SU-DHL-6 (cell line): ENCODE results near the gene OR5B3.

Experiments
- H2AFZ ChIP-seq: fragments of 200-600 bp; sonication (generic); 2 replicates; pipeline ENCODE4 v1.6.1; 2014; ENCODE audit warnings: low read depth, mild to moderate bottlenecking, moderate library complexity, mixed read lengths, antibody characterized with exemption, low read length; ENCODE audit not compliant: severe bottlenecking
- H3F3A ChIP-seq: fragments of 200-600 bp; shearing (Covaris generic); 2 replicates; pipeline ENCODE4 v1.6.0; 2016; ENCODE audit warnings: antibody characterized with exemption, mild to moderate bottlenecking; ENCODE audit not compliant: insufficient read depth
- H3K27ac ChIP-seq: fragments of 200-600 bp; sonication (generic); 2 replicates; pipeline ENCODE4 v1.5.1; 2016; ENCODE audit warnings: low read depth, mild to moderate bottlenecking, low read length, moderate library complexity, mixed read lengths
- H3K27me3 ChIP-seq: fragments of 200-600 bp; sonication (generic), shearing (Covaris generic); 2 replicates; pipeline ENCODE4 v1.6.0; 2014; ENCODE audit warnings: mild to moderate bottlenecking, low read length
- H3K36me3 ChIP-seq: fragments of 200-600 bp; sonication (generic); 2 replicates; pipeline ENCODE4 v1.6.1; 2014; ENCODE audit warnings: mild to moderate bottlenecking, low read length, mixed read lengths
- H3K4me2 ChIP-seq: fragments of 300-600, 200-600 bp; shearing (Covaris generic), sonication (generic); 2 replicates; pipeline ENCODE4 v1.6.0; 2014; ENCODE audit warnings: low read length, low read depth, mild to moderate bottlenecking; ENCODE audit not compliant: poor library complexity, severe bottlenecking
- H3K4me3 ChIP-seq: fragments of 200-600 bp; sonication (generic); 2 replicates; pipeline ENCODE4 v1.5.1; 2014; ENCODE audit warnings: antibody characterized with exemption, low read length, mild to moderate bottlenecking, mixed read lengths; ENCODE audit not compliant: insufficient read depth, poor library complexity, severe bottlenecking
- H3K79me2 ChIP-seq: fragments of 200-600 bp; sonication (generic); 2 replicates; pipeline ENCODE4 v1.6.1; 2014; ENCODE audit warnings: mild to moderate bottlenecking, low read length, moderate library complexity; ENCODE audit not compliant: insufficient read depth
- H3K9ac ChIP-seq: fragments of 200-600 bp; sonication (generic); 2 replicates; pipeline ENCODE4 v1.7.0; 2014; ENCODE audit warnings: mild to moderate bottlenecking, low read length
- H3K9me2 ChIP-seq: fragments of 200-600 bp; sonication (generic); replicated peaks from 2 replicates; pipeline ENCODE4 v1.6.1; 2014; ENCODE audit warnings: low read length; ENCODE audit not compliant: insufficient read depth
- H3K9me3 ChIP-seq: fragments of 200-600 bp; sonication (generic); 2 replicates; pipeline ENCODE4 v1.6.1; 2014; ENCODE audit warnings: low read length, mixed read lengths; ENCODE audit not compliant: insufficient read depth
- H4K20me1 ChIP-seq: fragments of 200-600 bp; sonication (generic); 2 replicates; pipeline ENCODE4 v1.6.1; 2014; ENCODE audit warnings: low read depth, mild to moderate bottlenecking, antibody characterized with exemption, low read length, moderate library complexity, mixed read lengths
- CTCF ChIP-seq: fragments of 200-600 bp; sonication (generic); IDR thresholded peaks from one replicate; pipeline ENCODE4 v1.5.1; 2017; ENCODE audit warnings: antibody characterized with exemption, mild to moderate bottlenecking, low read length, moderate library complexity; ENCODE audit not compliant: insufficient read depth, poor library complexity, severe bottlenecking
- EZH2phosphoT487 ChIP-seq: fragments of 200-600 bp; sonication (generic), shearing (Covaris generic); conservative IDR thresholded peaks from 2 replicates; pipeline ENCODE4 v1.6.1; 2018; ENCODE audit warnings: mild to moderate bottlenecking, antibody characterized with exemption, low read length, moderate library complexity, mixed read lengths

OR5B3 gene

GRCh38 chr11:58392746-58393145 is 13.9 kb downstream of the OR5B3 start:
- Histone ChIP-seq H3K79me2 (no peaks in the 10 kb centered on the region), H3F3A (no peaks in the 10 kb centered on the region), H3K4me2 (no peak overlapping the region), H4K20me1 (no peaks in the 10 kb centered on the region), H3K27ac (no peak overlapping the region), H3K9me2 (no peaks in the 10 kb centered on the region), H3K27me3 (no peaks in the 10 kb centered on the region), H3K36me3 (no peaks in the 10 kb centered on the region), H3K9me3 (0 out of 2 replicates have a peak, but pooled peaks cover 6% of the 10 kb centered on the region), H3K9ac (no peak overlapping the region), H3K4me3 (no peak overlapping the region), H2AFZ (no peak overlapping the region)
- TF ChIP-seq CTCF (no peak), EZH2phosphoT487 (no peak)

- Histone ChIP-seq H3K9ac (no peak overlapping the region), H3K27ac (no peak overlapping the region), H3K4me2 (no peak overlapping the region)
These were observed 14.8 kb downstream of the OR5B3 start for GRCh38 chr11:58391879-58392278.

GRCh38 chr11:58390551-58391063 is 16.1 kb downstream of the OR5B3 start:
- no peaks in the 10 kb centered on the region for H3K9me2 ChIP-seq

More at GRCh38 chr11:58391879-58392278, 14.8 kb downstream of the OR5B3 start:
- no peaks in the 10 kb centered on the region for H4K20me1 ChIP-seq
- no peaks in the 10 kb centered on the region for H3K79me2 ChIP-seq
- no peaks in the 10 kb centered on the region for H3K27me3 ChIP-seq
- TF ChIP-seq CTCF (no peak), EZH2phosphoT487 (no peak)
- no peaks in the 10 kb centered on the region for H3F3A ChIP-seq
- no peak overlapping the region for H3K4me3 ChIP-seq
- H3K9me3 ChIP-seq: 0 out of 2 replicates have a peak, but pooled peaks cover 6% of the 10 kb centered on the region
- H3K9me2 ChIP-seq: no peaks in the 10 kb centered on the region
- no peak overlapping the region for H2AFZ ChIP-seq
- H3K36me3 ChIP-seq: no peaks in the 10 kb centered on the region

More at GRCh38 chr11:58390551-58391063, 16.1 kb downstream of the OR5B3 start:
- Histone ChIP-seq H3K4me3 (no peak overlapping the region), H3K9ac (no peak overlapping the region), H4K20me1 (no peaks in the 10 kb centered on the region), H3K27ac (no peak overlapping the region), H3K36me3 (no peaks in the 10 kb centered on the region), H3K4me2 (no peak overlapping the region), H2AFZ (no peak overlapping the region), H3K9me3 (0 out of 2 replicates have a peak, but pooled peaks cover 6% of the 10 kb centered on the region), H3F3A (no peaks in the 10 kb centered on the region), H3K27me3 (no peaks in the 10 kb centered on the region), H3K79me2 (no peaks in the 10 kb centered on the region)
- TF ChIP-seq CTCF (no peak), EZH2phosphoT487 (no peak)
